GM21447 (cell line): ENCODE data around the gene TNIK.

Experiments
- ATAC-seq: cut with Tn5 transposase; IDR thresholded peaks from one replicate; pipeline ENCODE4 v1.9.1; 2021; ENCODE audit not compliant: unreplicated experiment

TNIK gene

DNA sequence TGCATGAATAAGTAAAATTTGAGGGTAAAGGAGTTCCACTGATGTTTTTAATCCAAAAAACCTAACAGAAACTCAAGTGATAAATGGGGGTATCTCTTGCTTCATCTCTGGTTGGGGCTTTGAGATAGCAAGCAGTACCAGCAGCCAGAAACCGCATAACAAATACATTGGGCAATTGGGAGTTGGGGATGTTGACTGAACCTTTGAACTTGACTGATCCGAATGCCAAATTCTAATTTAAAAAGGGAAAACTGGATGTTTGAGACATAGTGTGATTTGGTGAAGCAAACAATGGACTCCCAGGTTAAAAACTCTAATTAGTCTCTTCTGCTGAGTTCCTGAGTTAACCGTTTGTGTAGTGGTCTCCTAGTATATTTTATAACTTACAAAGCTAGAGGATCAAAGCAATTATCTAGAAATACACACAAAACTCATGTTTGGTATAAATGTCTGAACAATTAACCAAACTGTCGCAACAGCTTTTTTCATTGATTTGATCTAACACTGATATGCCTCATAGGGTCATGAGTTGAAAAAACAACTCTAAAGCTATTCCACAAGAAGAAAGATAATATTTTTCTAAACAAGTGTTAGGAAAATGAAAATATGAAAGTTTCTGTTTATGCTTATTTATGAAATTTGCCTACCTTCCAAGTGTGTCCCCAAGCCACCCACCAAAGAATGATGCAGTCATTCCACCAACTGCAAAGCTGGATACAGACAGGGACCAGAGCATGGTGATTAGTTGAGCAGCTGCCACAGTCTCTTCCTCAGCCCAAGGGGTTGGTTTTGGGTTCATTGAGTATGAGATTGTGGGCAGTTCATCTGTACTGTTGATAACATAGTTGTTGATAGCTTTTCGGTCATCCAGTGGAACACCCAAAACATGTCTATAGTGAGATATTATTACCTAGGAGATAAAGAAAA, 446.1 kb downstream of the TNIK start:
- ATAC-seq, result no peak

DNA sequence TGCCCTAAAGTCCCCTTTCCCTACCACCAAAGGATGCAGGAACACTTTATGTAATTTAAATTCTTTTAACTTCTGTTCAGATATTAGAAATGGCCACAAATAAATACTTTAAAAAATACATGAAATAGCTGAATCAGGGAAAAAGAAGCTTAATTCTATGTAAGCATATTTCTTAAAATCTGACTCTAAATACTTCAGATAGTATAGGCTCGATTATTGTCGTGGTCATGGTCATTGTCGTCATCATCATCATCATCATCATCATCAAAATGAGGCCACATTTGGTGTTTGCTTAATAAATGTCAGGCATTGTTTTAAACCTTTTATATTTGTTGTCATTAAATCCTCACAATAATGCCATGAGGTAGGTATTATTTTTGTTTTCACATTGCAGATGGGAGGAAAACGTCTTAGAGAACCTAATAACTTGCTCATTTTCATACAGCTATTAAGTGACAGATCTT, 448.3 kb downstream of the TNIK start:
- no peak for ATAC-seq
